Endothelial cell of umbilical vein (primary cell): ENCODE data around the gene PLXNB2. TPM values are rescaled to one million over a fixed set of nuclear protein-coding genes. Genes with fewer than 3 reads are reported as not detected.

Experiments used
- BruUV-seq: library from RNA; stranded (reverse); fragments of 400-500 nt; replicated peaks from 2 replicates; lab custom pipeline; 2021; lab: Mats Ljungman, UMichigan
- CTCF ChIA-PET: fragments of 300-600, 350-600 bp; sonication (Branson Sonifier 250); formaldehyde crosslinking; loops from one replicate; lab custom pipeline; 2021; ENCODE audit warnings: antibody characterized with exemption, inconsistent platforms; lab: Charles Lee
- POLR2A ChIA-PET: fragments of 300-600, 350-600 bp; sonication (Branson Sonifier 250); formaldehyde crosslinking; loops from one replicate; lab custom pipeline; 2021; ENCODE audit warnings: antibody characterized with exemption, inconsistent platforms; lab: Charles Lee
- DNase-seq: peaks from one replicate; pipeline ENCODE4 v3.0.0-alpha.2; 2011; ENCODE audit warnings: low read depth, low spot score
- FAIRE-seq: peaks from 2 replicates; lab custom pipeline; 2011; peaks lifted over from hg19 to GRCh38; lab: Jason Lieb, UNC
- H2AFZ ChIP-seq: 2 replicates; pipeline ENCODE4 v1.6.0; 2012; ENCODE audit warnings: low read depth, low read length, control low read depth, inconsistent platforms
- H3K27ac ChIP-seq: 2 replicates; pipeline ENCODE4 v1.5.1; 2011; ENCODE audit warnings: low read depth, mild to moderate bottlenecking, control low read depth, low read length, moderate library complexity; ENCODE audit not compliant: insufficient read depth
- H3K27me3 ChIP-seq, 2 experiments: 2 replicates each; pipeline versions ENCODE4 v1.6.0 to v1.6.1; 2011; ENCODE audit warnings: low read length in 2 of 2, mixed read lengths in 1 of 2; ENCODE audit not compliant: control insufficient read depth in 2 of 2, insufficient read depth in 2 of 2
- H3K36me3 ChIP-seq, 2 experiments: 2 replicates in 1 of 2; 3 replicates in 1 of 2; pipeline ENCODE4 v1.5.1; 2011; ENCODE audit warnings: low read length in 2 of 2, mild to moderate bottlenecking in 1 of 2, moderate library complexity in 1 of 2; ENCODE audit not compliant: control insufficient read depth in 2 of 2, insufficient read depth in 2 of 2; ENCODE audit errors: extremely low read depth in 1 of 2
- H3K4me1 ChIP-seq: 3 replicates; pipeline ENCODE4 v1.5.1; 2011; ENCODE audit warnings: mild to moderate bottlenecking, low read length; ENCODE audit not compliant: control insufficient read depth, insufficient read depth; ENCODE audit errors: extremely low read depth
- H3K4me2 ChIP-seq: 2 replicates; pipeline ENCODE4 v1.6.1; 2011; ENCODE audit warnings: low read length, control low read depth, mixed read lengths; ENCODE audit not compliant: insufficient read depth
- H3K4me3 ChIP-seq, 3 experiments: fragments of 200-600 bp in 1 of 3; sonication (generic), shearing (Covaris generic) in 1 of 3; replicated peaks in 1 of 3; 2 replicates each; pipeline ENCODE4 v1.5.1; 2011 to 2016; ENCODE audit warnings: control low read depth in 3 of 3, low read length in 3 of 3, mild to moderate bottlenecking in 2 of 3, inconsistent platforms in 1 of 3, low read depth in 1 of 3, moderate library complexity in 1 of 3; ENCODE audit not compliant: insufficient read depth in 1 of 3
- H3K79me2 ChIP-seq: 2 replicates; pipeline ENCODE4 v1.6.0; 2012; ENCODE audit warnings: low read length, inconsistent platforms; ENCODE audit not compliant: control insufficient read depth, insufficient read depth
- H3K9ac ChIP-seq: replicated peaks from 2 replicates; pipeline ENCODE3; 2011; ENCODE audit warnings: low read length, control low read depth; ENCODE audit not compliant: insufficient read depth; ENCODE audit errors: extremely low read depth
- H3K9me1 ChIP-seq: replicated peaks from 3 replicates; pipeline ENCODE4 v1.6.0; 2011; ENCODE audit warnings: mild to moderate bottlenecking, low read length; ENCODE audit not compliant: control insufficient read depth, insufficient read depth; ENCODE audit errors: extremely low read depth
- H3K9me3 ChIP-seq: replicated peaks from 2 replicates; pipeline ENCODE4 v1.5.1; 2012; ENCODE audit warnings: low read length, inconsistent platforms; ENCODE audit not compliant: control insufficient read depth, insufficient read depth
- H4K20me1 ChIP-seq: replicated peaks from 2 replicates; pipeline ENCODE3; 2011; ENCODE audit warnings: mild to moderate bottlenecking, low read length; ENCODE audit not compliant: control insufficient read depth, insufficient read depth; ENCODE audit errors: extremely low read depth
- CTCF ChIP-seq, 2 donors: IDR thresholded peaks; 1 replicate in 1 of 2; 2 replicates in 1 of 2; pipeline ENCODE4 v1.5.1; 2011; ENCODE audit warnings: low read length in 2 of 2, mild to moderate bottlenecking in 2 of 2, moderate library complexity in 2 of 2, control low read depth in 1 of 2, inconsistent platforms in 1 of 2, low read depth in 1 of 2; ENCODE audit not compliant: insufficient read depth in 1 of 2; ENCODE audit errors: extremely low read depth in 1 of 2
- EZH2 ChIP-seq: IDR thresholded peaks from 2 replicates; pipeline ENCODE4 v1.6.1; 2012; ENCODE audit warnings: borderline replicate concordance, low read depth, mild to moderate bottlenecking, moderate library complexity, low read length, inconsistent platforms; ENCODE audit not compliant: severe bottlenecking
- FOS ChIP-seq: IDR thresholded peaks from 2 replicates; pipeline ENCODE4 v1.6.1; 2011; ENCODE audit warnings: mild to moderate bottlenecking, low read length, moderate library complexity, borderline replicate concordance; ENCODE audit not compliant: insufficient read depth
- GATA2 ChIP-seq: IDR thresholded peaks from 2 replicates; pipeline ENCODE4 v1.7.0; 2011; ENCODE audit warnings: low read depth, mild to moderate bottlenecking, moderate library complexity, mixed read lengths, low read length; ENCODE audit not compliant: insufficient read length, insufficient read depth
- JUN ChIP-seq: IDR thresholded peaks from 2 replicates; pipeline ENCODE4 v1.6.1; 2011; ENCODE audit warnings: borderline replicate concordance, low read depth; ENCODE audit not compliant: insufficient read length, insufficient read depth
- MAX ChIP-seq: IDR thresholded peaks from 2 replicates; pipeline ENCODE4 v1.6.1; 2011; ENCODE audit not compliant: insufficient read depth, insufficient read length
- MYC ChIP-seq: IDR thresholded peaks from one replicate; pipeline ENCODE4 v1.6.1; 2011; ENCODE audit warnings: mild to moderate bottlenecking, low read depth, low read length
- POLR2AphosphoS5 ChIP-seq: IDR thresholded peaks from 2 replicates; pipeline ENCODE4 v1.6.1; 2012; ENCODE audit warnings: low read depth, mild to moderate bottlenecking, control low read depth, low read length, moderate library complexity; ENCODE audit not compliant: insufficient read depth
- dilution Hi-C: fragments of 300-500 bp; cut with MboI; formaldehyde crosslinking; loops from one replicate; pipeline ENCODE4 v1.15.0; 2019; ENCODE audit warnings: low sequenced_read_pairs; ENCODE audit not compliant: extremely low pct_ligation_motif_present
- intact Hi-C: fragments of 100-400 bp; cut with micrococcal nuclease; formaldehyde crosslinking; loops from one replicate; pipeline ENCODE4 v1.10.0; 2022
- polyA plus RNA-seq, 4 experiments: library from polyadenylated mRNA; depleted of rRNA in 3 of 4; stranded (reverse) in 3 of 4; unstranded in 1 of 4; fragments of >200 nt; gene quantifications; 2 replicates each; pipeline versions ENCODE4 v1.2.1 to v1.2.3, GENCODE V29; 2011 to 2012; ENCODE audit warnings: missing spikeins in 1 of 4
- total RNA-seq: library from RNA; stranded (reverse); gene quantifications from 2 replicates; pipeline ENCODE4 v1.2.3, GENCODE V29; 2021

PLXNB2 gene
- total and polyA plus RNA-seq, 2 donors (not counting 3 experiments of a cell fraction or from before 2014, with no cell fraction given): 82.3 to 139 TPM

- Histone ChIP-seq H3K9ac (peak overlapping the region; percentile 67), H3K4me1 (peaks cover 20% of the 10 kb centered on the region), H4K20me1 (no peaks in the 10 kb centered on the region), H3K36me3 (peaks cover 10 to 37% of the 10 kb centered on the region in 2 experiments), H3K79me2 (peaks cover 74% of the 10 kb centered on the region), H3K4me2 (peak overlapping the region; percentile 40), H3K9me1 (no peaks in the 10 kb centered on the region), H2AFZ (no peak overlapping the region), H3K27me3 (no peaks in the 10 kb centered on the region), H3K27ac (peak overlapping the region; percentile 54), H3K4me3 (peak overlapping the region in 2 of 3 experiments; percentile 0 to 6), H3K9me3 (no peaks in the 10 kb centered on the region)
- dilution Hi-C loops (no loop called here), intact Hi-C loops (loop anchor here (1.0 to 5.0 kb wide), 2 partner anchors 13 to 49 kb away; partner anchors contain the start of gene PPP6R2)
- CTCF ChIA-PET: interaction anchor here (0.9 to 5.8 kb wide), 10 partner anchors 10 to 233 kb away, joined by 3 to 29 read pairs (median 13); partner anchors contain the start of gene DENND6B
- DNase-seq: no peak
- no TSS peak for BruUV-seq
- no peak for FAIRE-seq
- no peak for TF ChIP-seq MAX
- TF ChIP-seq GATA2: no peak
- TF ChIP-seq EZH2: no peak
- TF ChIP-seq MYC: no peak
- no peak for TF ChIP-seq FOS
- TF ChIP-seq POLR2AphosphoS5: no peak
- no peak for TF ChIP-seq CTCF (IDR thresholded peaks at IDR 0.05; ENCODE audit: extremely low read depth in 1 of 2, insufficient read depth in 1 of 2, low read depth in 1 of 2, low read length in 2 of 2)
- no peak for TF ChIP-seq JUN
- POLR2A ChIA-PET: interaction anchor here (0.9 to 2.0 kb wide), 2 partner anchors 12 to 13 kb away, joined by 4 to 9 read pairs; no protein-coding TSS in a partner anchor
Observed at GRCh38 chr22:50292643-50293440, 14.6 kb downstream of the PLXNB2 start.
